Measurements from ENCODE around the gene TOP1. TPM values are rescaled to one million over a fixed set of nuclear protein-coding genes. Genes with fewer than 3 reads are reported as not detected.

TOP1 gene
- total and polyA plus RNA-seq, 9 of the 15 experiments (the other 6 are each of a cell fraction or from before 2014, with no cell fraction given) = 26.4 to 127 (median 39.6) TPM

DNA sequence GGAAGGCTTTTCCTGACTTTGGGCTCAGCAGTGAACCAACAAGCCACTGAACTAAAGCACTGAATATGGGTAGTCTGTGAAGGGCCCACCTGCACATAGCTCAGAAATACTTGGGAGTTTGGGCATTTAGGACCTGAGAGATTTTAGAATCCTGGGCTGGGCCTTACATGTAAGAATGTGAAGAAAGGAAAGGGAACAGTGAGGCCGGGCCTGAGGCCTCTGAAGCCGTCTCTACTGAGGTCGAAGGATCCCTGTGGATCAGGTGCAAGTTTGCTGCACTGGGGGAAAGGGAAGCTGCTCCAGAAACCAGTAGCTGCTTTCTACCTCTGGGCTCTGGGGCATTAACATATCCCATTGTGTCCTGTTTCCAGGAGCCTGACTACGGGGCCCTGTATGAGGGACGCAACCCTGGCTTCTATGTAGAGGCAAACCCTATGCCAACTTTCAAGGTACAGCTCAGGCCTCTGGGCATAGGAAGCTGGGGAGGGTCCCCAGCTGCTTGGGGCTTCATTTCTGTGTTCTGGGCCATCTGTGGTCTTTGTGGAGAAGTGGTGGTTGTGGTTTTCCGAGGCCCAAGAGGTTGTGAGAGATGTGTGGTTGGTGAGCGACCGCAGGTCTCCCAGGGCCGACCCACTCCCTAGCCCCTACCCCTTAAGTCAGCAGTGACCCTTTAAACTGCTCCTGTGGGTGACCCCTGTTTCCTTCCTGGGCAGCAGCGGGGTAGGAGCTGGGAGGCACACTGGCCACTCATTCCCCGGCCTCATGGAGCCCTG is 139.0 kb downstream of the TOP1 start (continued):
- TF ChIP-seq, protein P1, sequence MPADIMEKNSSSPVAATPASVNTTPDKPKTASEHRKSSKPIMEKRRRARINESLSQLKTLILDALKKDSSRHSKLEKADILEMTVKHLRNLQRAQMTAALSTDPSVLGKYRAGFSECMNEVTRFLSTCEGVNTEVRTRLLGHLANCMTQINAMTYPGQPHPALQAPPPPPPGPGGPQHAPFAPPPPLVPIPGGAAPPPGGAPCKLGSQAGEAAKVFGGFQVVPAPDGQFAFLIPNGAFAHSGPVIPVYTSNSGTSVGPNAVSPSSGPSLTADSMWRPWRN (IDR thresholded peaks at IDR 0.05; ENCODE audit: low read depth) = no peak
- TF ChIP-seq, protein P2, sequence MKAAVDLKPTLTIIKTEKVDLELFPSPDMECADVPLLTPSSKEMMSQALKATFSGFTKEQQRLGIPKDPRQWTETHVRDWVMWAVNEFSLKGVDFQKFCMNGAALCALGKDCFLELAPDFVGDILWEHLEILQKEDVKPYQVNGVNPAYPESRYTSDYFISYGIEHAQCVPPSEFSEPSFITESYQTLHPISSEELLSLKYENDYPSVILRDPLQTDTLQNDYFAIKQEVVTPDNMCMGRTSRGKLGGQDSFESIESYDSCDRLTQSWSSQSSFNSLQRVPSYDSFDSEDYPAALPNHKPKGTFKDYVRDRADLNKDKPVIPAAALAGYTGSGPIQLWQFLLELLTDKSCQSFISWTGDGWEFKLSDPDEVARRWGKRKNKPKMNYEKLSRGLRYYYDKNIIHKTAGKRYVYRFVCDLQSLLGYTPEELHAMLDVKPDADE (conservative IDR thresholded peaks at IDR 0.05; ENCODE audit: control insufficient read depth, low read depth, low read length) = no peak
- TF ChIP-seq, protein P3, sequence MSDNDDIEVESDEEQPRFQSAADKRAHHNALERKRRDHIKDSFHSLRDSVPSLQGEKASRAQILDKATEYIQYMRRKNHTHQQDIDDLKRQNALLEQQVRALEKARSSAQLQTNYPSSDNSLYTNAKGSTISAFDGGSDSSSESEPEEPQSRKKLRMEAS (CRISPR knock-in tag; IDR thresholded peaks at IDR 0.05) = no peak
- TF ChIP-seq, protein P4, sequence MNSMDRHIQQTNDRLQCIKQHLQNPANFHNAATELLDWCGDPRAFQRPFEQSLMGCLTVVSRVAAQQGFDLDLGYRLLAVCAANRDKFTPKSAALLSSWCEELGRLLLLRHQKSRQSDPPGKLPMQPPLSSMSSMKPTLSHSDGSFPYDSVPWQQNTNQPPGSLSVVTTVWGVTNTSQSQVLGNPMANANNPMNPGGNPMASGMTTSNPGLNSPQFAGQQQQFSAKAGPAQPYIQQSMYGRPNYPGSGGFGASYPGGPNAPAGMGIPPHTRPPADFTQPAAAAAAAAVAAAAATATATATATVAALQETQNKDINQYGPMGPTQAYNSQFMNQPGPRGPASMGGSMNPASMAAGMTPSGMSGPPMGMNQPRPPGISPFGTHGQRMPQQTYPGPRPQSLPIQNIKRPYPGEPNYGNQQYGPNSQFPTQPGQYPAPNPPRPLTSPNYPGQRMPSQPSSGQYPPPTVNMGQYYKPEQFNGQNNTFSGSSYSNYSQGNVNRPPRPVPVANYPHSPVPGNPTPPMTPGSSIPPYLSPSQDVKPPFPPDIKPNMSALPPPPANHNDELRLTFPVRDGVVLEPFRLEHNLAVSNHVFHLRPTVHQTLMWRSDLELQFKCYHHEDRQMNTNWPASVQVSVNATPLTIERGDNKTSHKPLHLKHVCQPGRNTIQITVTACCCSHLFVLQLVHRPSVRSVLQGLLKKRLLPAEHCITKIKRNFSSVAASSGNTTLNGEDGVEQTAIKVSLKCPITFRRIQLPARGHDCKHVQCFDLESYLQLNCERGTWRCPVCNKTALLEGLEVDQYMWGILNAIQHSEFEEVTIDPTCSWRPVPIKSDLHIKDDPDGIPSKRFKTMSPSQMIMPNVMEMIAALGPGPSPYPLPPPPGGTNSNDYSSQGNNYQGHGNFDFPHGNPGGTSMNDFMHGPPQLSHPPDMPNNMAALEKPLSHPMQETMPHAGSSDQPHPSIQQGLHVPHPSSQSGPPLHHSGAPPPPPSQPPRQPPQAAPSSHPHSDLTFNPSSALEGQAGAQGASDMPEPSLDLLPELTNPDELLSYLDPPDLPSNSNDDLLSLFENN (IDR thresholded peaks at IDR 0.05; ENCODE audit: low read depth in 2 of 2, low read length in 2 of 2) = no peak
